Measurements from ENCODE around the gene HOGA1. TPM values are rescaled to one million over a fixed set of nuclear protein-coding genes. Genes with fewer than 3 reads are reported as not detected.

HOGA1 gene
- total RNA-seq, 1 donor from 2014 or later: 18.7 TPM

- ATAC-seq (ENCODE audit: poor library complexity) (peak; percentile 94), DNase-seq (no peak)
- intact Hi-C loops (cut with DNase I): no loop called here
Observed at GRCh38 chr10:97596101-97597082, 12.2 kb downstream of the HOGA1 start.

- intact Hi-C loops (cut with DNase I): no loop called here
- no peak for ATAC-seq (ENCODE audit: poor library complexity)
Observed at GRCh38 chr10:97597778-97598177, 13.6 kb downstream of the HOGA1 start.

GRCh38 chr10:97598407-97599271 is 14.4 kb downstream of the HOGA1 start:
- intact Hi-C loops (cut with DNase I): no loop called here
- DNase-seq (no peak), ATAC-seq (ENCODE audit: poor library complexity) (no peak)

More at GRCh38 chr10:97597778-97598177, 13.6 kb downstream of the HOGA1 start:
- DNase-seq: no peak

- intact Hi-C loops (cut with DNase I): no loop called here
- DNase-seq (no peak), ATAC-seq (ENCODE audit: poor library complexity) (no peak)
Observed at GRCh38 chr10:97599272-97599619, 15.1 kb downstream of the HOGA1 start.

DNA sequence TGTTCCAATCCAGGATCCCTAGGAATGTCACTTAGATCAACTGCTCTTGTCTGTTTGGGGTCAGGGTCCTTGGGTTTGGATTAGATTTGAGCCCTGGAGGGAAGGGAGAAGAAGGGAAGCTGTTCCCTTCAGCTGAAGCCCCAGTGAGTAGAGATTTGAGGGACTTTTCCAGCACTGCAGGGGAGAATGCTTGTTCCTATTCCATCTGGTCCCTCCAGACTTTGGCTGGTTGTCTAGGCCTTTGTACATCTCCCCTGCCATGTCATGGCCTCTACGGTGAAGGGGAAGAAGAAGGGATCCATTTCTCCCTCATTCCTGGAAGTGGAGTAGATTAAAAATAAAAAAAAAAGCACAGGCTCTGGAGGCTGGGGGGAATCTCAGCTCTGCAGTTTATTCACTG is 16.4 kb downstream of the HOGA1 start:
- DNase-seq (no peak), ATAC-seq (ENCODE audit: poor library complexity) (no peak)
- intact Hi-C loops (cut with DNase I): no loop called here

DNA sequence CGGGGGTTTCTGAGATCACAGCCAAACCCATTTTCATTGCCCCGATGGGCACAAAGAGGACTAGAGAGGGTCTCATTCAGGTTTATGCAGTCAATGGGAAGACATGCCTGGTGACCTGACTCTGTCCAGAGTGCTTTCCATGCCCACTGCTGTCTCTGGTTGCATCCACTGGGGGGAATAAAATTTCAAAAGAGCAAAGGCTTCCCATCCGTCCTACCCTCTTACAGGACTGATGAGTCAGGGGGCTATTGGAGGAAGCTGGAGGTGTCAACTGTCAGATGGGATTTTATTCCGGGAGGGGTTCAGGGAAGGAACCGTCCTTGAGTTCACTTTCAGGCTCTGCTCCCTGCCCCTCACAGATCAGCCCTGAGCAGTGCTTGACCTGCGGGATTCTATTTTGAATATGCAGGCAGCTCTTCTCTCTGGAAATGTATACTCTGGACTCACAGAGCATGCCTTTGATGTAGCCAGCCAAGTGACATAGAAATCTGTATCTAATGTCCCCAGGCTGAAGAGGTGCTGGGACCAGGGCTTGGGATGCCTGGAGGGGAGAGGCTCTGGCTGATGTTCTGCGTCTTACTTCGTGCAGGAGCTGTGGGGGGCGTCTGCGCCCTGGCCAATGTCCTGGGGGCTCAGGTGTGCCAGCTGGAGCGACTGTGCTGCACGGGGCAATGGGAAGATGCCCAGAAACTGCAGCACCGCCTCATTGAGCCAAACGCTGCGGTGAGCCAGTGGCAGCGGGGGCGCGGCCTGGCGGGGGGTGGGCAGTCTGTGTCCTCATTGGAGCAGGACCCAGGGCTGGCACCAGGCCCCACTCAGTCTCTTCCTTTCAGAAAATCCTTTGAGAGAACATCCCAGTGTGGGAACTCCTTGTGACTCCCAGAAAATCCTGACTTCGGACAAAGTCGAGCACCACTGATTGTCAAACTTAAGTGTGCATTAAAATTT is 17.4 kb downstream of the HOGA1 start:
- peak; percentile 64 for DNase-seq
- ATAC-seq (ENCODE audit: poor library complexity): peak; percentile 76
- intact Hi-C loops (cut with DNase I): no loop called here

DNA sequence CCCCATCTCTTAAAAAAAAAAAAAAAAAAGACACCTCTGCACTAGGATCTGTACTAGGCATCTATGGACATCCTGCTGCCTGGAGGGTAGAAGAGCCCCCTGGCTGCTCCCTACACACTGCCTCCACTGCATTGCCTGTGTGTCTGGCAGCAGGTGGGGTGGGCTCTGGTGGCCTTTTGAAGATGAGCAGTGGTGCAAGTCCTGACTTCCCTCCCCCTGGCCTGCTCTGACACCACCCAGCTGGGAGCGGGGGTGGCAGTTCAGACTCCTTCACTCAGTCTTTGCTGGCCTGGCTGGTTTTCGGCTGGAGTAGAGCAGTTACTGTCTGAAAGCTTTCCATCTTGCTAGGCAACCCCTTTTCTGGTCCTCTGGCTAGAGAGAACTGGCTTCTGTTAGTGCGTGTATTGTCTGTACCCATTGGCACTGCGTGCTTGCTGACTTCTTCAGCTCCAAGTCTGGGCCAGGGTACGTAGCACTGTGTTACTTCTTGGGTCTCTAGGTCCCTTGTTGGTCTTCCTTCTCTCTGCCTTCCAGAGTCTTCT is 23.0 kb downstream of the HOGA1 start:
- intact Hi-C loops (cut with DNase I): no loop called here

GRCh38 chr10:97608991-97609561 is 24.9 kb downstream of the HOGA1 start:
- DNase-seq: peak; percentile 80

More for the DNA sequence above, 23.0 kb downstream of the HOGA1 start:
- ATAC-seq (ENCODE audit: poor library complexity) (no peak), DNase-seq (no peak)

GRCh38 chr10:97611473-97611872 is 27.3 kb downstream of the HOGA1 start:
- intact Hi-C loops (cut with DNase I): loop anchor here (2.0 to 10.0 kb wide), 2 partner anchors 39 to 147 kb away; partner anchors contain the start of gene ANKRD2
- DNase-seq (no peak), ATAC-seq (ENCODE audit: poor library complexity) (no peak)

More at GRCh38 chr10:97608991-97609561, 24.9 kb downstream of the HOGA1 start:
- intact Hi-C loops (cut with DNase I): no loop called here
- ATAC-seq (ENCODE audit: poor library complexity): peak; percentile 81

GRCh38 chr10:97612386-97612785 is 28.2 kb downstream of the HOGA1 start:
- intact Hi-C loops (cut with DNase I): loop anchor here (10.0 kb wide), 1 partner anchor 148 kb away; no protein-coding TSS in a partner anchor
- no peak for DNase-seq
- ATAC-seq (ENCODE audit: poor library complexity): peak; percentile 66

- DNase-seq: no peak
- intact Hi-C loops (cut with DNase I): loop anchor here (5.0 to 10.0 kb wide), 2 partner anchors 153 to 211 kb away; no protein-coding TSS in a partner anchor
- ATAC-seq (ENCODE audit: poor library complexity): no peak
Observed at GRCh38 chr10:97618285-97618684, 34.1 kb downstream of the HOGA1 start.

DNA sequence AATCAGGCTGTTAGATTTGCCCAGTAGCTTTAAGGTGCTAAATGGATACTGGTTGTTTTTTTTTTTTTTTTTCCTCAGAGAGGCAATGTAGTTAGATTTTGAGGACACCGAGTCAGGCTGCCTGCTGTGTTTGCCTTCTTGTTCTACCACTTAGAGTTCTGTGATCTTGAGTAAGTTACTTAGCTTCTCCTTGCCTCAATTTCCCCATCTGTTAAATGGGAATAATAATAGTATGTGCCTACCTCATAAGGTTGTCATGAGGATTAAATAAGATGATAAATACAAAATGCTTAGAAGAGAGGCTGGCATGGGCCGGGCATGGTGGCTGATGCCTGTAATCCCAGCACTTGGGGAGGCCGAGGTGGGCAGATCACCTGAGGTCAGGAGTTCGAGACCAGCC is 34.5 kb downstream of the HOGA1 start:
- no peak for DNase-seq
- intact Hi-C loops (cut with DNase I): loop anchor here (5.0 to 10.0 kb wide), 2 partner anchors 154 to 211 kb away; no protein-coding TSS in a partner anchor
- ATAC-seq (ENCODE audit: poor library complexity): no peak

GRCh38 chr10:97623277-97623676 is 39.1 kb downstream of the HOGA1 start:
- intact Hi-C loops (cut with DNase I): no loop called here
- no peak for DNase-seq
- no peak for ATAC-seq (ENCODE audit: poor library complexity)

GRCh38 chr10:97627731-97628130 is 43.5 kb downstream of the HOGA1 start:
- intact Hi-C loops (cut with DNase I): no loop called here
- ATAC-seq (ENCODE audit: poor library complexity) (no peak), DNase-seq (no peak)

GRCh38 chr10:97628228-97628627 is 44.0 kb downstream of the HOGA1 start:
- intact Hi-C loops (cut with DNase I): no loop called here
- ATAC-seq (ENCODE audit: poor library complexity) (no peak), DNase-seq (no peak)

- no peak for ATAC-seq (ENCODE audit: poor library complexity)
- intact Hi-C loops (cut with DNase I): no loop called here
- no peak for DNase-seq
Observed at GRCh38 chr10:97629289-97629688, 45.1 kb downstream of the HOGA1 start.

GRCh38 chr10:97631098-97631497 is 46.9 kb downstream of the HOGA1 start:
- no peak for ATAC-seq (ENCODE audit: poor library complexity)
- intact Hi-C loops (cut with DNase I): no loop called here
- DNase-seq: no peak

All from Right ventricle myocardium superior (tissue), 1 donor.